Karpas-422 (cell line): ENCODE measurements around the gene EBF3. TPM values are rescaled to one million over a fixed set of nuclear protein-coding genes. Genes with fewer than 3 reads are reported as not detected.

ENCODE experiments used
- DNase-seq: peaks from one replicate; pipeline ENCODE4 v3.0.0-alpha.2; 2015
- H2AFZ ChIP-seq: fragments of 200-600 bp; sonication (generic); 2 replicates; pipeline ENCODE4 v1.6.1; 2014; ENCODE audit warnings: antibody characterized with exemption, low read length, mixed read lengths
- H3K27ac ChIP-seq: fragments of 200-600 bp; sonication (generic); 2 replicates; pipeline ENCODE4 v1.5.1; 2014; ENCODE audit warnings: mild to moderate bottlenecking, low read length, moderate library complexity
- H3K27me3 ChIP-seq: fragments of 200-600 bp; sonication (generic); 2 replicates; pipeline ENCODE4 v1.6.1; 2014; ENCODE audit warnings: low read length, mixed read lengths
- H3K36me3 ChIP-seq: fragments of 200-600 bp; sonication (generic); 2 replicates; pipeline ENCODE4 v1.6.1; 2014; ENCODE audit warnings: low read length, mixed read lengths; ENCODE audit not compliant: insufficient read depth
- H3K4me1 ChIP-seq: fragments of 200-600 bp; sonication (generic); 2 replicates; pipeline ENCODE4 v1.6.1; 2014; ENCODE audit warnings: mild to moderate bottlenecking, low read length, mixed read lengths
- H3K4me2 ChIP-seq: fragments of 200-600 bp; sonication (generic); 2 replicates; pipeline ENCODE4 v1.6.1; 2014; ENCODE audit warnings: low read length, low read depth, mild to moderate bottlenecking; ENCODE audit not compliant: poor library complexity, severe bottlenecking
- H3K4me3 ChIP-seq: fragments of 200-600 bp; sonication (generic); 2 replicates; pipeline ENCODE4 v1.5.1; 2014; ENCODE audit warnings: mild to moderate bottlenecking, antibody characterized with exemption, low read length, mixed read lengths
- H3K79me2 ChIP-seq: fragments of 200-600 bp; sonication (generic); 2 replicates; pipeline ENCODE4 v1.6.1; 2014; ENCODE audit warnings: mild to moderate bottlenecking, low read length, mixed read lengths
- H3K9ac ChIP-seq: fragments of 200-600 bp; sonication (generic); 2 replicates; pipeline ENCODE4 v1.6.0; 2014; ENCODE audit warnings: low read length
- H3K9me2 ChIP-seq: fragments of 200-600 bp; sonication (generic), shearing (Covaris generic); replicated peaks from 2 replicates; pipeline ENCODE4 v1.6.0; 2014; ENCODE audit warnings: mild to moderate bottlenecking, low read length, moderate library complexity; ENCODE audit not compliant: insufficient read depth
- H3K9me3 ChIP-seq: fragments of 300-700, 200-600 bp; sonication (generic); 2 replicates; pipeline ENCODE4 v1.6.1; 2014; ENCODE audit warnings: low read length, mixed read lengths
- H4K20me1 ChIP-seq: fragments of 200-600 bp; sonication (generic); 2 replicates; pipeline ENCODE4 v1.6.1; 2014; ENCODE audit warnings: mild to moderate bottlenecking, antibody characterized with exemption, low read length, low read depth; ENCODE audit not compliant: insufficient read depth
- total RNA-seq: library from RNA; depleted of rRNA; stranded (reverse); fragments of >200 nt; shearing (Covaris generic); gene quantifications from 2 replicates; pipeline ENCODE4 v1.2.3, GENCODE V29; 2014; ENCODE audit warnings: low replicate concordance

The EBF3 gene
- total RNA-seq, 1 experiment from 2014 or later, result not detected

DNA sequence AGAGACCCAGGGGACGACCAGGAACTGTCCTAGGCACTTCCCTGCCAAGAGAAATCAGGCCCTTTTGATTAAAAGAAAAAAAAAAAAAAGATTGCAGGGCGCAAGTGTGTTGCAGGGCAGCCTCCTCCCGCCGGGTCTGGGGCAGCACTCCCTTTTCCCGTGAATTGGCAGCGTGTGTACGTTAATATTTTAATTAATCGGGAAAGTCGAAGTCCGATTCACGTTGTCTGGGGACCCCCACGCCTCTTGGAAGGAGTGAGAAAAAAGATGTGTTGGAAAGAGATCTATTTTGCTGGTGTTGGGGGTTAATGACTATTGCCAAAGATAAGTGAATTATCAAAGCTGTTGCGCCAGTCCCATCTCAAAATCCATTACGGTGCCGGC is 1.3 kb upstream of the EBF3 start:
- Histone ChIP-seq H4K20me1 (no peaks in the 10 kb centered on the region), H3K27ac (no peak overlapping the region), H3K9me2 (no peaks in the 10 kb centered on the region), H3K9ac (no peak overlapping the region), H3K4me3 (no peak overlapping the region), H3K4me1 (no peaks in the 10 kb centered on the region), H3K27me3 (no peaks in the 10 kb centered on the region), H3K79me2 (no peaks in the 10 kb centered on the region), H2AFZ (no peak overlapping the region), H3K4me2 (no peak overlapping the region), H3K9me3 (0 out of 2 replicates have a peak, but pooled peaks cover 4% of the 10 kb centered on the region), H3K36me3 (no peaks in the 10 kb centered on the region)
- no peak for DNase-seq

DNA sequence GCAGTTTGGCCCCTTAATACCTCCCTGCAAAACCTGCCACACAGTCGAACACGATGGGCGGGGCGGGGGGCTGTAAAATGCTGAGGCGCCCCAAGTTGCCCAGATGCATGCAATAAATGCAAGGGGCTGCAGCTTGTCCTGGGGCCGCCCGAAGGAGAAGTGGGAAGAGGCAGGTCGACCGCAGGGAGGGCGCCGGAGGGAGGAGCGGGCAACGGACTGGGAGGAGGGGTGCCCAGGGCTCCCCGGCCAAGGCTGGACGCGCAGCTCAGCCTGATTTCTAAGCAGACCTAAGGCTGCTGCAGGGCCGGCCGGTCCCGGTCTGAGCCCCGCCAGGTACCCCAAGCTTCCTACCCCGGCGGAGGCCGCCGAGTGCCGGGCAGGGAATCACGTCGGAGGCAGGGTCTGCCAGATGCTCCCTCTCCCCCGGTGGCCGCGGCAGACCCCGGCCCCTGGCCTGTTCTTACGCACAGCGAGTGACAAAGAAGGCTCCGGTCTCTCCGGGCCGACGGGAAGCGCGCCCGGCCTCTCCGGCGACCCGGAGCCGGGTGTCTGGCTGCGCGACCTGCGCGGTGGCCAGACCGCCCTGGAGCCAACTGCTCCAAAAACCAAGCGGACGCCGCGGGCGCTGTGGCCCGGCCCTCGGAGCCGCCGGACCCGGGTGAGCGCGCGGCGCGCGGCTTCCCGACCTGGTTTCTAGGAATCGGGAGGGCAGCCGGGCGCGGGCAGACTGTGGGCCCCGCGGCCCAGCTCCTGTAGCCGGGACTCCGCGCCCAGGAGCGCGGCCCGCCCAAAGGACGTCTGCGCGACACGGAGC is 744 bp upstream of the EBF3 start:
- Histone ChIP-seq H3K79me2 (no peaks in the 10 kb centered on the region), H3K9me2 (no peaks in the 10 kb centered on the region), H3K36me3 (no peaks in the 10 kb centered on the region), H3K4me3 (no peak overlapping the region), H3K27ac (no peak overlapping the region), H2AFZ (no peak overlapping the region), H3K4me1 (no peaks in the 10 kb centered on the region), H3K27me3 (no peaks in the 10 kb centered on the region), H4K20me1 (no peaks in the 10 kb centered on the region), H3K9me3 (0 out of 2 replicates have a peak, but pooled peaks cover 4% of the 10 kb centered on the region), H3K9ac (no peak overlapping the region), H3K4me2 (no peak overlapping the region)
- DNase-seq, result no peak

DNA sequence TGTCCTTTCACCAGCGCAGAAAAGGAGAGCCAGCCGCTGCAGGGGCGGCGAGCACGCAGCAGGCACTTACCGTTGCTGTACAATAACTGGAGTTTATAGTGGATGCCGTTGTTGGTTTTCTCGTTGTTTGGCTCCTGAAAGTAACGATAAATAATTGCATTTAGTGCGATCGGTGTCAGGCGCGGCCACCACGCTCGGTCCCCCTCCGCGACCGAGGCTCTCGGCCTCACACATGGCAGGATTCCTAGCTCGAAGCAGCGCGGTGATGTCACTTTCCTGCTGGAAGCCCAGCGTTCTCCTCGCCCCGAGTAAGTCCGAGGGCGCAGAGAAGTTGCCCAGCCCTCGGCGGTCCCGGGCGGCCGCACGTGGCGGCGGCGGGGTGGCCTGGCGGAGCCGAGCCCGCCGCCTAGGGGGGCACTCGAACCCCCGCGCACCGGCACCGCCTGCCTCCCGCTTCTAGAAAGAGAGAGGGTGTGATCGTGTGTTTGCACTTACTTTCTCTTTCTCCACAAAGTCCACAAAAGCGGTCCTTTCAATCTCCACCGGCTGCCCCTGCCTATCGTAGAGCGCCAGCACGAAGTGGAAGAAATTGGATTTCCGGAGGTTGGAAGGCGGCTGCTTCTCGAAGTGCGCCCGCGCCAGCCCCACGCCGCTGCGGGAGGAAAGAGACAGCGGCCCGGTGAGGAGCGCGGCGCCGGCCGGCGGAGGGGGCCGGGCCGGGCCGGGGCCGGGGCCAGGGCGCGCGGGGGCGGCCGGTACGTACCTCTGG is 1.0 kb downstream of the EBF3 start:
- Histone ChIP-seq H3K27ac (no peak overlapping the region), H4K20me1 (no peaks in the 10 kb centered on the region), H2AFZ (no peak overlapping the region), H3K9me2 (no peaks in the 10 kb centered on the region), H3K4me3 (no peak overlapping the region), H3K36me3 (no peaks in the 10 kb centered on the region), H3K79me2 (no peaks in the 10 kb centered on the region), H3K27me3 (no peaks in the 10 kb centered on the region), H3K4me2 (no peak overlapping the region), H3K9ac (no peak overlapping the region), H3K9me3 (0 out of 2 replicates have a peak, but pooled peaks cover 4% of the 10 kb centered on the region), H3K4me1 (no peaks in the 10 kb centered on the region)
- no peak for DNase-seq

DNA sequence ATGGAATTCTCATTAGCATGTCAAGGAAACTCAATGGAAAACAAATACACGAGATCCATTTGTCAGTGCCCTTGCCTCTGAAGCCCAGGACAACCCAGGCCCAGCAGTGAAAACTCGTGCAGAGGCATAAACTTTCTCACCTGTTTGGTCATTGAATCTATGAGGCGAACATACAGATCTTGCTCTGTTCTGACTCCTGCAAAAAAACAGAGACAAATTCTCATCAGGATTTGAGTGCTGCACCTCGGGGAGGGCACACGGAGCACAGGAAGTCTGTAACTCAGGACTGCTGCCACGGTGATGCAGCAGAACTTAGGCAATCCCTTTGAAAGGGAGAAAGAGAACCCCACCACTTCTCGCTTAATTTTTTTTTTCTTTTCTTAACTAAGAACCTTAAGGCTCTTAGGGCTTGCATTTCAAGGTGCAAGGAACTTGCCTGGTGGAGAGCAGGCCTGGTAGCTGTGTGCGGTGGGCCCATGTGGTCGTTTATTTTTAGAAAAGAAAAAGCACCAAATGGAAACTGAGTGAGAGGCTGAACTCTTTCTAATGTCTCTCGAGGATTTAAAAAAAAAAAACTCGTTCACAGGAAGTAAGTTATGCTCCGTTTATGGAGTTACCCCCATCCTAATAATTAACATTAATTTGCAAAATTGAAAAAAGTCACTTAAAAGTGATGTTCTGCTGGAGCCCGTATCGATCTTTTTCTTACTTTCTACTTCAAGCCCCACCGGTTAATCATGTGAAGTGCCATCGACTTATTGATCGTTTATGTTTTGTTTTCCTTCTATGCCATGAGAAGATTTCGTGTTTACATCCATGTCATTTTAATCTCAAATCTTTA is 1.8 kb downstream of the EBF3 start:
- Histone ChIP-seq H3K36me3 (no peaks in the 10 kb centered on the region), H3K27ac (no peak overlapping the region), H3K27me3 (no peaks in the 10 kb centered on the region), H3K79me2 (no peaks in the 10 kb centered on the region), H3K4me1 (no peaks in the 10 kb centered on the region), H3K9me3 (no peaks in the 10 kb centered on the region), H2AFZ (no peak overlapping the region), H3K4me3 (no peak overlapping the region), H3K9me2 (no peaks in the 10 kb centered on the region), H4K20me1 (no peaks in the 10 kb centered on the region), H3K4me2 (no peak overlapping the region), H3K9ac (no peak overlapping the region)
- DNase-seq, result no peak

DNA sequence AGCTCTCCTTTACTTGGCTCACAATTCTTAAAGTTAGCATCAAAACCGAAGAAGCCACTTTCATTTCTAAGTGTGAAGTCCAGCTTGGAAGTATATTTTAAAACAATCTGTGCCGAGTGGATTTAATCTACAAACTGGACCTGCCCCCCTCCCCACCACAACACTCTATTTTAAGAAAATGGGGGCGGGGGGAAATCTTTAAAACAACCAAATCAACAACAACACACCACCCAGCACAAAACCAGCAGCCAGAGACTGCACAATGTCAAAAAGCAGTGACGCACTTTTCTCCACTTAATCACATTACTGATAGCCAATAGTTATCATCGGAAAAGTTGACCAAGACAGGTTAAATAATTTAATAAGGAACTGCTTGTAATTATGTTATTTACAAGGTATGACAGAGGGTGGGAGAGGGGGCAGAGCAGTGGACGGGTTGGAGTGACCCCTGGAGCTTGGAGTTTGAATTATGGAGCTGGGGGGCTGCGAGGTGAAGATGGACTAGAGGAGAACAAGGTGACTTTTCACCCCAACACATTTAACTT is 2.8 kb downstream of the EBF3 start:
- Histone ChIP-seq H3K4me3 (no peak overlapping the region), H3K36me3 (no peaks in the 10 kb centered on the region), H3K27ac (no peak overlapping the region), H4K20me1 (no peaks in the 10 kb centered on the region), H3K9me3 (no peaks in the 10 kb centered on the region), H3K27me3 (no peaks in the 10 kb centered on the region), H3K79me2 (no peaks in the 10 kb centered on the region), H3K9me2 (no peaks in the 10 kb centered on the region), H3K9ac (no peak overlapping the region), H2AFZ (no peak overlapping the region), H3K4me2 (no peak overlapping the region), H3K4me1 (no peaks in the 10 kb centered on the region)
- no peak for DNase-seq

DNA sequence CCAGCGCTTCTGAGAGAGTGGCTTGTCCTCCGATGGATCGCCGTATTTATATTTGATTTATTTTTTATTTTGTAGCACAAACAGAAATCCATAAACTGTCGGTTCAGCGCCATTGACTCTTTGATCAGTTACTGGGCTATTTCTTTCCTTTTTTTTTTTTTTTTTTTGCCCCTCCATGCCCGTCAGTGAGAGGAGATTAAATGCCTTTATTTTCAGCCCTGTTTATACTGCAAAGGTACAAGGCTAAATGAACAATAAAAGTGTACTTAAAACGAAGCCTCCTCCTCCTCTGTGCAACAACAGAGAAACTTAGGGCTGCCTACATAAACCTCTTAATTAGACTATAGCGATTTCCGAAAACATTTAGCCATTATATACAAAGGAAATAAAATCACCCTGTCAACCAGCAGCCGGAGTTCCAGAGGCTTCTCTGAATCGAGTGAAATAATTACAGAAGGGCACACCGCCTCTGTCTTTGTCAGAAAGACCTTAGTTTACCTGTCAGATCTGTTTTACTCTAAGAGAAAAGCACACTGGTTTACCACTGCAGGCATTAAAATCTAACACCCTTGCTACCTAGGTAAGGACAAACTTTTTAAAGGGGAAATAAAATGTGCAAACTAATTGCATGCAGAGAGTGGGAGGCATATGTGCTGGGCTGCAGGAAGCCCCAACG is 3.5 kb downstream of the EBF3 start:
- H3K79me2 ChIP-seq, result no peaks in the 10 kb centered on the region
- no peaks in the 10 kb centered on the region for H4K20me1 ChIP-seq
- no peak overlapping the region for H3K27ac ChIP-seq
- no peak overlapping the region for H2AFZ ChIP-seq
- H3K9me3 ChIP-seq, result no peaks in the 10 kb centered on the region
- H3K4me1 ChIP-seq, result no peaks in the 10 kb centered on the region
- no peak overlapping the region for H3K9ac ChIP-seq
- no peaks in the 10 kb centered on the region for H3K9me2 ChIP-seq
- H3K4me2 ChIP-seq, result no peak overlapping the region
- no peak overlapping the region for H3K4me3 ChIP-seq
- no peak for DNase-seq
- no peaks in the 10 kb centered on the region for H3K27me3 ChIP-seq
- H3K36me3 ChIP-seq, result no peaks in the 10 kb centered on the region

DNA sequence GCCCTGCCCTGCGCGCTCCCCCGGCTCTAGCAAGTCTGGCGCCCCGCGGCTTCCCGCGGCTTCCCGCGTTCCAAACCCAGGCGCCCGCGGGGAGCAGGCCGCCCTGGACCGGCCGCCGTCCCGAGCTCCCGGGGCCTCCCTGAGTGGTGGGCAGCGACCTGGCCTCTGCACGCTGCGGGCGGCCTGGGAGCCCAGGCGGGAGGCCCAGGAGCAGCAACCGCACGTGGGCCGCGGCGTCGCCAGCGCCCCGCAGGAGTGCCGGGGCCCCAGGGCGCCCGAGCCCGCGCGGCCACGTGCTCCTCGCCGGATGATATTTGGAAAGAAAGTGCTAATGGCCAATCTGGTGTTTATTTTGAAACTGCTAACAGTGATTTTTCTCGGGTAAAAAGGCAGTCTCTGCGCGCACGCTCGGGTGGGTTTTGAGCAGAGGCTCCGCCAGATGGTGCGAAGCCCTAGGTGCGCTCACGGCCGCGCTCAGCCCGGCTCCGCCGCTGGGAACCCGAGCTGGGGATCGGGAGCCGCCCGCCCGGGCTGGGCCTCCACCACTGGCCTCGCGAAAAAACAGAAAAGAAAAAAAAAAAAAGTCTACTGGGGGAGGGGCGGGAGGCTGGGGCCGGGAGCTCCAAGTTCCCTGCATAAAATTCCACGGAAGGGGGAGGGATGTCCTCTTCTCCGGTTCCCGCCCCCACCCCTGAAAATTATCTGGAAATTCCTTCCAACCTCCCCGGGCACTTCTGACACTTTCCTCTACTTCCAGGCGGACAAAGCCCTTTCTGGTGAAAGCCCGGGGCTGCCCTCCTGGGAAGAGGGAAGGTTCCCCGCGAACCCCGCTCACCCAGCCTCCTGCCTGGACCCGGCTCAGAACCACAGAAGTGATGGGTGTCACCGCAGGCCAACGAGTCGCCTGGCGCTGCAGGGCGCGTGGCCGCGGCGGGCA is 4.3 kb downstream of the EBF3 start:
- H3K4me3 ChIP-seq, result no peak overlapping the region
- H3K4me2 ChIP-seq, result no peak overlapping the region
- H3K9me2 ChIP-seq, result no peaks in the 10 kb centered on the region
- H3K36me3 ChIP-seq, result no peaks in the 10 kb centered on the region
- no peak overlapping the region for H3K9ac ChIP-seq
- H3K4me1 ChIP-seq, result no peaks in the 10 kb centered on the region
- no peak overlapping the region for H3K27ac ChIP-seq
- H4K20me1 ChIP-seq, result no peaks in the 10 kb centered on the region
- H3K79me2 ChIP-seq, result no peaks in the 10 kb centered on the region
- no peaks in the 10 kb centered on the region for H3K27me3 ChIP-seq
- H3K9me3 ChIP-seq, result no peaks in the 10 kb centered on the region
- DNase-seq, result no peak
- no peak overlapping the region for H2AFZ ChIP-seq
